Measurements from ENCODE around the gene TGM3. TPM values are rescaled to one million over a fixed set of nuclear protein-coding genes. Genes with fewer than 3 reads are reported as not detected.

Gene TGM3
- total and polyA plus RNA-seq, 10 of the 15 experiments (the other 5 are each of a cell fraction or from before 2014, with no cell fraction given) = not detected

DNA sequence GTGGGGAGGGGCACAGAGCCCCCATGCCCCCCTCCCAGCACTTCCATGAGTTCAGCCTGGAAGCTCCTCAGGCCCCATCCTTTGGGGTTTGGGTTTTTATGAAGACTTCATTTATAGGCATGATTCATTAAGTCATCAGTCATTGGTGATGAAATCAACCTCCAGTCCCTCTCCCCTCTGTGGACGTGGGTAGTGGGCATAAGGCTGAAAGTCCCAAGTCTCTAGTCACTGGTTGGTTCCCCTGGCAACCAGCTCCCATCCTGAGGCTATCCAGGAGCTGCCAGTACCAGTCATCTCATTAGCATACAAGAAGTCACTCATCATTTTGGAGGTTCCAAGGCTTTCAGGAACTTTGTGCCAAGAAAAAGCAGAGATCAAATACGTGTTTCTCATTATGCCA is 9.2 kb downstream of the TGM3 start:
- Histone ChIP-seq H3K4me1 (ENCODE audit: control insufficient read depth, insufficient read depth, low read length) (peaks cover 14% of the 10 kb centered on the region), H3K79me2 (ENCODE audit: control insufficient read depth, insufficient read depth, low read length) (no peaks in the 10 kb centered on the region), H2AFZ (ENCODE audit: control insufficient read depth, low read depth, low read length) (no peak overlapping the region), H3K9ac (ENCODE audit: control insufficient read depth, insufficient read depth, low read length) (no peak overlapping the region), H3K9me3 (replicated peaks; ENCODE audit: control insufficient read depth, insufficient read depth, low read length) (no peaks in the 10 kb centered on the region), H3K27ac (ENCODE audit: control insufficient read depth, insufficient read depth) (no peak overlapping the region), H3K27me3 (replicated peaks in 1 of 2; ENCODE audit: control insufficient read depth in 2 of 2, insufficient read depth in 2 of 2, low read length in 1 of 2) (peaks cover 0 to 2% of the 10 kb centered on the region in 2 experiments; a peak in 2 of 4 replicates), H4K20me1 (ENCODE audit: control insufficient read depth, insufficient read depth) (no peaks in the 10 kb centered on the region), H3K4me3 (no peak overlapping the region), H3K4me2 (ENCODE audit: control insufficient read depth, insufficient read depth) (no peak overlapping the region), H3K36me3 (ENCODE audit: control insufficient read depth in 2 of 2, insufficient read depth in 2 of 2, low read length in 1 of 2) (no peaks in the 10 kb centered on the region)
- in situ Hi-C loops (cut with MboI) = no loop called here
- ChIA-PET CTCF (no interaction called here), SMC1A (ENCODE audit: uncharacterized antibody, unreplicated experiment) (no interaction called here), POLR2A (no interaction called here), RAD21 (ENCODE audit: unreplicated experiment) (no interaction called here)
- intact Hi-C loops (cut with micrococcal nuclease; ENCODE audit: unreplicated experiment) = no loop called here
- ATAC-seq = no peak
- BruUV-seq (replicated peaks) = no TSS peak
- 0% methylated on average over 2 of the region's 2 CpGs for WGBS (ENCODE audit: insufficient coverage, insufficient replicate concordance, low lambda C conversion rate, missing lambda C conversion rate)
- TF ChIP-seq RAD21 (IDR thresholded peaks at IDR 0.05; ENCODE audit: insufficient read depth, low read depth, low read length) (no peak), ZNF207 (IDR thresholded peaks at IDR 0.05; ENCODE audit: borderline replicate concordance) (no peak), BRCA1 (IDR thresholded peaks at IDR 0.05; ENCODE audit: low read depth, low read length) (no peak), SRF (IDR thresholded peaks at IDR 0.05; ENCODE audit: low read depth in 2 of 2, low read length in 2 of 2) (no peak), RUNX3 (IDR thresholded peaks at IDR 0.05; ENCODE audit: low read length) (no peak), JUND (IDR thresholded peaks at IDR 0.05; ENCODE audit: low read depth, low read length) (no peak), MYB (IDR thresholded peaks at IDR 0.05; ENCODE audit: borderline replicate concordance, low read depth, low read length) (no peak), HDAC2 (IDR thresholded peaks at IDR 0.05) (no peak)
- TF ChIP-seq, protein P1, sequence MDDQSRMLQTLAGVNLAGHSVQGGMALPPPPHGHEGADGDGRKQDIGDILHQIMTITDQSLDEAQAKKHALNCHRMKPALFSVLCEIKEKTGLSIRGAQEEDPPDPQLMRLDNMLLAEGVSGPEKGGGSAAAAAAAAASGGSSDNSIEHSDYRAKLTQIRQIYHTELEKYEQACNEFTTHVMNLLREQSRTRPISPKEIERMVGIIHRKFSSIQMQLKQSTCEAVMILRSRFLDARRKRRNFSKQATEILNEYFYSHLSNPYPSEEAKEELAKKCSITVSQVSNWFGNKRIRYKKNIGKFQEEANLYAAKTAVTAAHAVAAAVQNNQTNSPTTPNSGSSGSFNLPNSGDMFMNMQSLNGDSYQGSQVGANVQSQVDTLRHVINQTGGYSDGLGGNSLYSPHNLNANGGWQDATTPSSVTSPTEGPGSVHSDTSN (IDR thresholded peaks at IDR 0.05; ENCODE audit: insufficient replicate concordance, low read depth, low read length) = no peak
- TF ChIP-seq, protein P2, sequence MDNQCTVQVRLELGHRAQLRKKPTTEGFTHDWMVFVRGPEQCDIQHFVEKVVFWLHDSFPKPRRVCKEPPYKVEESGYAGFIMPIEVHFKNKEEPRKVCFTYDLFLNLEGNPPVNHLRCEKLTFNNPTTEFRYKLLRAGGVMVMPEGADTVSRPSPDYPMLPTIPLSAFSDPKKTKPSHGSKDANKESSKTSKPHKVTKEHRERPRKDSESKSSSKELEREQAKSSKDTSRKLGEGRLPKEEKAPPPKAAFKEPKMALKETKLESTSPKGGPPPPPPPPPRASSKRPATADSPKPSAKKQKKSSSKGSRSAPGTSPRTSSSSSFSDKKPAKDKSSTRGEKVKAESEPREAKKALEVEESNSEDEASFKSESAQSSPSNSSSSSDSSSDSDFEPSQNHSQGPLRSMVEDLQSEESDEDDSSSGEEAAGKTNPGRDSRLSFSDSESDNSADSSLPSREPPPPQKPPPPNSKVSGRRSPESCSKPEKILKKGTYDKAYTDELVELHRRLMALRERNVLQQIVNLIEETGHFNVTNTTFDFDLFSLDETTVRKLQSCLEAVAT (IDR thresholded peaks at IDR 0.05) = no peak
- TF ChIP-seq, protein P3, sequence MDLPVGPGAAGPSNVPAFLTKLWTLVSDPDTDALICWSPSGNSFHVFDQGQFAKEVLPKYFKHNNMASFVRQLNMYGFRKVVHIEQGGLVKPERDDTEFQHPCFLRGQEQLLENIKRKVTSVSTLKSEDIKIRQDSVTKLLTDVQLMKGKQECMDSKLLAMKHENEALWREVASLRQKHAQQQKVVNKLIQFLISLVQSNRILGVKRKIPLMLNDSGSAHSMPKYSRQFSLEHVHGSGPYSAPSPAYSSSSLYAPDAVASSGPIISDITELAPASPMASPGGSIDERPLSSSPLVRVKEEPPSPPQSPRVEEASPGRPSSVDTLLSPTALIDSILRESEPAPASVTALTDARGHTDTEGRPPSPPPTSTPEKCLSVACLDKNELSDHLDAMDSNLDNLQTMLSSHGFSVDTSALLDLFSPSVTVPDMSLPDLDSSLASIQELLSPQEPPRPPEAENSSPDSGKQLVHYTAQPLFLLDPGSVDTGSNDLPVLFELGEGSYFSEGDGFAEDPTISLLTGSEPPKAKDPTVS (IDR thresholded peaks at IDR 0.05; ENCODE audit: low read depth, low read length) = no peak
- TF ChIP-seq, protein P4, sequence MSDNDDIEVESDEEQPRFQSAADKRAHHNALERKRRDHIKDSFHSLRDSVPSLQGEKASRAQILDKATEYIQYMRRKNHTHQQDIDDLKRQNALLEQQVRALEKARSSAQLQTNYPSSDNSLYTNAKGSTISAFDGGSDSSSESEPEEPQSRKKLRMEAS (IDR thresholded peaks at IDR 0.05; ENCODE audit: low read depth, low read length) = no peak
- TF ChIP-seq, protein P5, sequence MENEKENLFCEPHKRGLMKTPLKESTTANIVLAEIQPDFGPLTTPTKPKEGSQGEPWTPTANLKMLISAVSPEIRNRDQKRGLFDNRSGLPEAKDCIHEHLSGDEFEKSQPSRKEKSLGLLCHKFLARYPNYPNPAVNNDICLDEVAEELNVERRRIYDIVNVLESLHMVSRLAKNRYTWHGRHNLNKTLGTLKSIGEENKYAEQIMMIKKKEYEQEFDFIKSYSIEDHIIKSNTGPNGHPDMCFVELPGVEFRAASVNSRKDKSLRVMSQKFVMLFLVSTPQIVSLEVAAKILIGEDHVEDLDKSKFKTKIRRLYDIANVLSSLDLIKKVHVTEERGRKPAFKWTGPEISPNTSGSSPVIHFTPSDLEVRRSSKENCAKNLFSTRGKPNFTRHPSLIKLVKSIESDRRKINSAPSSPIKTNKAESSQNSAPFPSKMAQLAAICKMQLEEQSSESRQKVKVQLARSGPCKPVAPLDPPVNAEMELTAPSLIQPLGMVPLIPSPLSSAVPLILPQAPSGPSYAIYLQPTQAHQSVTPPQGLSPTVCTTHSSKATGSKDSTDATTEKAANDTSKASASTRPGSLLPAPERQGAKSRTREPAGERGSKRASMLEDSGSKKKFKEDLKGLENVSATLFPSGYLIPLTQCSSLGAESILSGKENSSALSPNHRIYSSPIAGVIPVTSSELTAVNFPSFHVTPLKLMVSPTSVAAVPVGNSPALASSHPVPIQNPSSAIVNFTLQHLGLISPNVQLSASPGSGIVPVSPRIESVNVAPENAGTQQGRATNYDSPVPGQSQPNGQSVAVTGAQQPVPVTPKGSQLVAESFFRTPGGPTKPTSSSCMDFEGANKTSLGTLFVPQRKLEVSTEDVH (IDR thresholded peaks at IDR 0.05; ENCODE audit: low read depth, partially characterized antibody) = no peak
- TF ChIP-seq, protein P6, sequence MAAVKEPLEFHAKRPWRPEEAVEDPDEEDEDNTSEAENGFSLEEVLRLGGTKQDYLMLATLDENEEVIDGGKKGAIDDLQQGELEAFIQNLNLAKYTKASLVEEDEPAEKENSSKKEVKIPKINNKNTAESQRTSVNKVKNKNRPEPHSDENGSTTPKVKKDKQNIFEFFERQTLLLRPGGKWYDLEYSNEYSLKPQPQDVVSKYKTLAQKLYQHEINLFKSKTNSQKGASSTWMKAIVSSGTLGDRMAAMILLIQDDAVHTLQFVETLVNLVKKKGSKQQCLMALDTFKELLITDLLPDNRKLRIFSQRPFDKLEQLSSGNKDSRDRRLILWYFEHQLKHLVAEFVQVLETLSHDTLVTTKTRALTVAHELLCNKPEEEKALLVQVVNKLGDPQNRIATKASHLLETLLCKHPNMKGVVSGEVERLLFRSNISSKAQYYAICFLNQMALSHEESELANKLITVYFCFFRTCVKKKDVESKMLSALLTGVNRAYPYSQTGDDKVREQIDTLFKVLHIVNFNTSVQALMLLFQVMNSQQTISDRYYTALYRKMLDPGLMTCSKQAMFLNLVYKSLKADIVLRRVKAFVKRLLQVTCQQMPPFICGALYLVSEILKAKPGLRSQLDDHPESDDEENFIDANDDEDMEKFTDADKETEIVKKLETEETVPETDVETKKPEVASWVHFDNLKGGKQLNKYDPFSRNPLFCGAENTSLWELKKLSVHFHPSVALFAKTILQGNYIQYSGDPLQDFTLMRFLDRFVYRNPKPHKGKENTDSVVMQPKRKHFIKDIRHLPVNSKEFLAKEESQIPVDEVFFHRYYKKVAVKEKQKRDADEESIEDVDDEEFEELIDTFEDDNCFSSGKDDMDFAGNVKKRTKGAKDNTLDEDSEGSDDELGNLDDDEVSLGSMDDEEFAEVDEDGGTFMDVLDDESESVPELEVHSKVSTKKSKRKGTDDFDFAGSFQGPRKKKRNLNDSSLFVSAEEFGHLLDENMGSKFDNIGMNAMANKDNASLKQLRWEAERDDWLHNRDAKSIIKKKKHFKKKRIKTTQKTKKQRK (IDR thresholded peaks at IDR 0.05; ENCODE audit: low read depth, low read length) = no peak
- FAIRE-seq = no peak
- no peak for DNase-seq (ENCODE audit: low read depth, low spot score)

Measured in GM12878 (cell line).